HepG2 (cell line): ENCODE results near the gene TPRX1. TPM values are rescaled to one million over a fixed set of nuclear protein-coding genes. Genes with fewer than 3 reads are reported as not detected.

Experiments
- FOXM1 ChIP-seq: sonication (generic); formaldehyde crosslinking; IDR thresholded peaks from 2 replicates; pipeline ENCODE4 v1.5.0; 2020; ENCODE audit warnings: missing genetic modification reagents
- HDAC6 ChIP-seq: fragments of 200-600 bp; sonication (generic); IDR thresholded peaks from 2 replicates; pipeline ENCODE4 v1.7.0; 2017; ENCODE audit warnings: mild to moderate bottlenecking, antibody characterized with exemption, low read length, low read depth
- KAT8 ChIP-seq: IDR thresholded peaks from 2 replicates; pipeline ENCODE4 v1.6.1; 2016; ENCODE audit warnings: missing genetic modification reagents, missing compliant biosample characterization
- KMT2A ChIP-seq: sonication (generic); formaldehyde crosslinking; IDR thresholded peaks from 2 replicates; pipeline ENCODE4 v1.4.0; 2020; ENCODE audit warnings: missing genetic modification reagents
- MAF1 ChIP-seq: sonication (generic); formaldehyde crosslinking; IDR thresholded peaks from 2 replicates; pipeline ENCODE4 v1.5.0; 2020; ENCODE audit warnings: missing genetic modification reagents, borderline replicate concordance
- REXO4 ChIP-seq: sonication (generic); formaldehyde crosslinking; IDR thresholded peaks from 2 replicates; pipeline ENCODE4 v1.8.0; 2022; ENCODE audit warnings: missing genetic modification reagents, mild to moderate bottlenecking, borderline replicate concordance
- SIX1 ChIP-seq: sonication (generic); formaldehyde crosslinking; IDR thresholded peaks from 2 replicates; pipeline ENCODE4 v1.4.0; 2020; ENCODE audit warnings: missing genetic modification reagents, borderline replicate concordance
- SP140L ChIP-seq: sonication (generic); formaldehyde crosslinking; IDR thresholded peaks from 2 replicates; pipeline ENCODE4 v1.4.0; 2020; ENCODE audit warnings: missing genetic modification reagents, borderline replicate concordance
- TBX3 ChIP-seq: fragments of 450-650 bp; IDR thresholded peaks from 2 replicates; pipeline ENCODE4 v1.6.1; 2017; ENCODE audit warnings: antibody characterized with exemption, mild to moderate bottlenecking, inconsistent platforms, borderline replicate concordance
- ZBTB7B ChIP-seq: sonication (generic); formaldehyde crosslinking; IDR thresholded peaks from 2 replicates; pipeline ENCODE4 v1.4.0; 2020; ENCODE audit warnings: missing genetic modification reagents
- ZNF124 ChIP-seq: sonication (generic); formaldehyde crosslinking; IDR thresholded peaks from 2 replicates; pipeline ENCODE4 v1.4.0; 2020; ENCODE audit warnings: missing genetic modification reagents
- ZNF281 ChIP-seq: sonication (generic); formaldehyde crosslinking; IDR thresholded peaks from 2 replicates; pipeline ENCODE4 v1.4.0; 2020; ENCODE audit warnings: missing genetic modification reagents, borderline replicate concordance
- ZNF30 ChIP-seq: sonication (generic); formaldehyde crosslinking; IDR thresholded peaks from 2 replicates; pipeline ENCODE4 v1.5.0; 2020; ENCODE audit warnings: mild to moderate bottlenecking, missing genetic modification reagents
- ZNF326 ChIP-seq: sonication (generic); formaldehyde crosslinking; IDR thresholded peaks from 2 replicates; pipeline ENCODE4 v1.4.0; 2020; ENCODE audit warnings: missing genetic modification reagents, borderline replicate concordance
- ZNF549 ChIP-seq: sonication (generic); formaldehyde crosslinking; IDR thresholded peaks from 2 replicates; pipeline ENCODE4 v1.5.0; 2020; ENCODE audit warnings: missing genetic modification reagents
- ZNF572 ChIP-seq: sonication (generic); formaldehyde crosslinking; IDR thresholded peaks from 2 replicates; pipeline ENCODE4 v1.5.1; 2020; ENCODE audit warnings: mild to moderate bottlenecking, missing genetic modification reagents
- ZNF773 ChIP-seq: sonication (generic); formaldehyde crosslinking; IDR thresholded peaks from 2 replicates; pipeline ENCODE4 v1.4.0; 2020; ENCODE audit warnings: missing genetic modification reagents, borderline replicate concordance
- ZNF816 ChIP-seq: sonication (generic); formaldehyde crosslinking; IDR thresholded peaks from 2 replicates; pipeline ENCODE4 v1.8.0; 2022; ENCODE audit warnings: missing genetic modification reagents, mild to moderate bottlenecking, borderline replicate concordance
- ZSCAN22 ChIP-seq: sonication (generic); formaldehyde crosslinking; IDR thresholded peaks from 2 replicates; pipeline ENCODE4 v1.4.0; 2020; ENCODE audit warnings: mild to moderate bottlenecking, missing genetic modification reagents
- ZSCAN9 ChIP-seq: IDR thresholded peaks from 2 replicates; pipeline ENCODE4 v1.6.1; 2016; ENCODE audit warnings: borderline replicate concordance
- polyA plus RNA-seq, 8 experiments: library from polyadenylated mRNA; depleted of rRNA in 3 of 8; stranded (reverse) in 7 of 8; unstranded in 1 of 8; fragments of >200 nt; fragmentation: Illumina TruSeq in 4 of 8; extraction: Trizol in 4 of 8; gene quantifications; 2 replicates each; pipeline versions ENCODE4 v1.2.1 to v1.2.3, GENCODE V29; 2011 to 2016; ENCODE audit warnings: low read depth in 4 of 8, missing spikeins in 1 of 8, mixed read lengths in 1 of 8; ENCODE audit not compliant: insufficient read depth in 1 of 8
- total RNA-seq, 5 experiments: library from RNA; depleted of rRNA; stranded (reverse); fragments of >200 nt; fragmentation: Illumina TruSeq; extraction: Trizol; gene quantifications; 2 replicates each; pipeline ENCODE4 v1.2.3, GENCODE V29; 2016; ENCODE audit warnings: low read depth in 1 of 5
- TF ChIP-seq, protein P1 (sequence below): sonication (generic); formaldehyde crosslinking; IDR thresholded peaks from 2 replicates; pipeline ENCODE4 v1.4.0; 2020; ENCODE audit warnings: missing genetic modification reagents, borderline replicate concordance
- TF ChIP-seq, protein P2 (sequence below): sonication (generic); formaldehyde crosslinking; conservative IDR thresholded peaks from 2 replicates; pipeline ENCODE4 v1.4.0; 2020; ENCODE audit warnings: mild to moderate bottlenecking, missing genetic modification reagents, moderate library complexity

TPRX1 gene
- total and polyA plus RNA-seq, 2 of the 13 experiments (the other 11 are each of a cell fraction or from before 2014, with no cell fraction given) = not detected

DNA sequence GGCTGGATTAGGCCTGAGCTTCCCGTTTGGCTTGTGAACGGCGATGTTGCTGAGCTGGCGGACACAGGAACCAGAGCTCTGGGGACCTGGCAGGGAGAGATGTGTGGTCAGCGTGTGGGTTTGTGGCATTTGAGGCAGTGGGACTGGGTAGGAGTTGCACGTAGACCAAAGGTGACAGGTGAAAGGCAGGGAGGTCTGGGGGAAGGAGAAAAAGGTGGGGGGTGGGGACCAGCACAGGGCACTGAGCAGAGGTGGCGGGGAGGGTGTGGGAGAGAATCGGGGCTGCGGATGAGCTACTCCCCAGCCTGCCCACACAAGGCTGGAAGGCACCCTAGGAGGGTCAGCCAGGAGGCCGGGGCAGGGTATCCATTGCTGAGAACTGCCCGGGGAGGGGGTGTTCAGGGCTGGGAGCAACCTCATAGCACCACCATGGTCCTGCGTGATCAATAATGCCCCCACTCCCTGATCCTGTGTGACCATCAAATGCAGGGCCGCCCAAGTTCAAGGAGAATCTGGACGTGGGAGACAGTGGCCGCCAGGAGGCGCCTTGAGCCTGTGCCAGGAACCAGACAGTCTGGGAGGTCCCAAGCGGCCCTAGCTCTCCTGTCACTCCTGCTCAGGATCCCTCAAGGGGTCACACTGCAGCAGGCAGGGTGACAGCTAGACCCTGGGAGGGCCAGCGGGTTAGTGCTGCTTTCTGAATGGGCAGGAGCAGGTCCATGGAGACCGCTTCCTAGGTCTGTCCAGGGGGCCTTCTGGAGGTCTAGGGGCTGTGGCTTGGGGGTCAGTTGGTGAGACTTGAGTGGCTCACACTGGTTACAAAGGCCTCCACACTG, 38.6 kb downstream of the TPRX1 start (continued):
- TF ChIP-seq ZNF281 (CRISPR knock-in tag) (no peak), ZNF326 (CRISPR knock-in tag) (no peak), ZSCAN22 (CRISPR knock-in tag) (no peak), TBX3 (no peak), SP140L (CRISPR knock-in tag) (no peak), ZBTB7B (CRISPR knock-in tag) (no peak), SIX1 (no peak), FOXM1 (CRISPR knock-in tag) (no peak), REXO4 (CRISPR knock-in tag) (no peak), ZNF572 (0 out of 2 replicates have a peak, but pooled peaks have one; percentile 60), ZNF30 (CRISPR knock-in tag) (no peak), ZNF549 (CRISPR knock-in tag) (no peak), KMT2A (no peak), MAF1 (CRISPR knock-in tag) (no peak), KAT8 (CRISPR knock-in tag) (no peak), HDAC6 (no peak), ZNF124 (CRISPR knock-in tag) (no peak), ZNF816 (CRISPR knock-in tag) (no peak), ZSCAN9 (CRISPR knock-in tag) (no peak), ZNF773 (CRISPR knock-in tag) (no peak)
- TF ChIP-seq, protein P1, sequence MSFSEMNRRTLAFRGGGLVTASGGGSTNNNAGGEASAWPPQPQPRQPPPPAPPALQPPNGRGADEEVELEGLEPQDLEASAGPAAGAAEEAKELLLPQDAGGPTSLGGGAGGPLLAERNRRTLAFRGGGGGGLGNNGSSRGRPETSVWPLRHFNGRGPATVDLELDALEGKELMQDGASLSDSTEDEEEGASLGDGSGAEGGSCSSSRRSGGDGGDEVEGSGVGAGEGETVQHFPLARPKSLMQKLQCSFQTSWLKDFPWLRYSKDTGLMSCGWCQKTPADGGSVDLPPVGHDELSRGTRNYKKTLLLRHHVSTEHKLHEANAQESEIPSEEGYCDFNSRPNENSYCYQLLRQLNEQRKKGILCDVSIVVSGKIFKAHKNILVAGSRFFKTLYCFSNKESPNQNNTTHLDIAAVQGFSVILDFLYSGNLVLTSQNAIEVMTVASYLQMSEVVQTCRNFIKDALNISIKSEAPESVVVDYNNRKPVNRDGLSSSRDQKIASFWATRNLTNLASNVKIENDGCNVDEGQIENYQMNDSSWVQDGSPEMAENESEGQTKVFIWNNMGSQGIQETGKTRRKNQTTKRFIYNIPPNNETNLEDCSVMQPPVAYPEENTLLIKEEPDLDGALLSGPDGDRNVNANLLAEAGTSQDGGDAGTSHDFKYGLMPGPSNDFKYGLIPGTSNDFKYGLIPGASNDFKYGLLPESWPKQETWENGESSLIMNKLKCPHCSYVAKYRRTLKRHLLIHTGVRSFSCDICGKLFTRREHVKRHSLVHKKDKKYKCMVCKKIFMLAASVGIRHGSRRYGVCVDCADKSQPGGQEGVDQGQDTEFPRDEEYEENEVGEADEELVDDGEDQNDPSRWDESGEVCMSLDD (CRISPR knock-in tag) = no peak
- TF ChIP-seq, protein P2, sequence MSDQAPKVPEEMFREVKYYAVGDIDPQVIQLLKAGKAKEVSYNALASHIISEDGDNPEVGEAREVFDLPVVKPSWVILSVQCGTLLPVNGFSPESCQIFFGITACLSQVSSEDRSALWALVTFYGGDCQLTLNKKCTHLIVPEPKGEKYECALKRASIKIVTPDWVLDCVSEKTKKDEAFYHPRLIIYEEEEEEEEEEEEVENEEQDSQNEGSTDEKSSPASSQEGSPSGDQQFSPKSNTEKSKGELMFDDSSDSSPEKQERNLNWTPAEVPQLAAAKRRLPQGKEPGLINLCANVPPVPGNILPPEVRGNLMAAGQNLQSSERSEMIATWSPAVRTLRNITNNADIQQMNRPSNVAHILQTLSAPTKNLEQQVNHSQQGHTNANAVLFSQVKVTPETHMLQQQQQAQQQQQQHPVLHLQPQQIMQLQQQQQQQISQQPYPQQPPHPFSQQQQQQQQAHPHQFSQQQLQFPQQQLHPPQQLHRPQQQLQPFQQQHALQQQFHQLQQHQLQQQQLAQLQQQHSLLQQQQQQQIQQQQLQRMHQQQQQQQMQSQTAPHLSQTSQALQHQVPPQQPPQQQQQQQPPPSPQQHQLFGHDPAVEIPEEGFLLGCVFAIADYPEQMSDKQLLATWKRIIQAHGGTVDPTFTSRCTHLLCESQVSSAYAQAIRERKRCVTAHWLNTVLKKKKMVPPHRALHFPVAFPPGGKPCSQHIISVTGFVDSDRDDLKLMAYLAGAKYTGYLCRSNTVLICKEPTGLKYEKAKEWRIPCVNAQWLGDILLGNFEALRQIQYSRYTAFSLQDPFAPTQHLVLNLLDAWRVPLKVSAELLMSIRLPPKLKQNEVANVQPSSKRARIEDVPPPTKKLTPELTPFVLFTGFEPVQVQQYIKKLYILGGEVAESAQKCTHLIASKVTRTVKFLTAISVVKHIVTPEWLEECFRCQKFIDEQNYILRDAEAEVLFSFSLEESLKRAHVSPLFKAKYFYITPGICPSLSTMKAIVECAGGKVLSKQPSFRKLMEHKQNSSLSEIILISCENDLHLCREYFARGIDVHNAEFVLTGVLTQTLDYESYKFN = no peak
